T-cell (primary cell): ENCODE data around the gene MRPS31. TPM values are rescaled to one million over a fixed set of nuclear protein-coding genes. Genes with fewer than 3 reads are reported as not detected.

Source experiments
- ATAC-seq, 4 experiments: fragments of 200-7000 bp in 3 of 4; fragments of 150-1000 bp in 1 of 4; cut with Tn5 transposase; replicated peaks in 1 of 4; 1 replicate in 3 of 4; 2 replicates in 1 of 4; pipeline ENCODE4 v1.10.0; 2021; ENCODE audit warnings: moderate library complexity in 3 of 4, mild to moderate bottlenecking in 2 of 4, moderate number of reproducible peaks in 1 of 4
- CTCF ChIA-PET, 2 donors: fragments of 300-600 bp; sonication (Branson Sonifier 250); formaldehyde crosslinking; loops; one replicate each; lab custom pipeline; 2022; ENCODE audit warnings: antibody characterized with exemption in 2 of 2; lab: Charles Lee
- POLR2A ChIA-PET, 2 donors: fragments of 300-600 bp; sonication (Branson Sonifier 250); formaldehyde crosslinking; loops; one replicate each; lab custom pipeline; 2022; ENCODE audit warnings: antibody characterized with exemption in 2 of 2; lab: Charles Lee
- DNase-seq, 35 experiments: peaks; one replicate each; pipeline versions ENCODE4 v3.0.0 to v3.0.0-alpha.2; 2013 to 2023
- H3K27ac ChIP-seq: one replicate; pipeline ENCODE4 v1.5.1; 2013; ENCODE audit warnings: low read length
- H3K27me3 ChIP-seq, 2 experiments: replicated peaks in 1 of 2; 1 replicate in 1 of 2; 2 replicates in 1 of 2; pipeline versions ENCODE4 v1.6.1 to v1.7.0; 2013; ENCODE audit warnings: low read length in 1 of 2, mixed read lengths in 1 of 2; ENCODE audit not compliant: control insufficient read depth in 2 of 2, insufficient read depth in 2 of 2; ENCODE audit errors: extremely low read depth in 1 of 2
- H3K36me3 ChIP-seq, 2 donors: 1 replicate in 1 of 2; 2 replicates in 1 of 2; pipeline versions ENCODE4 v1.6.1 to v1.7.0; 2013; ENCODE audit warnings: low read length in 1 of 2; ENCODE audit not compliant: control insufficient read depth in 2 of 2, insufficient read depth in 1 of 2; ENCODE audit errors: extremely low read depth in 1 of 2
- H3K4me1 ChIP-seq, 2 experiments: 1 replicate in 1 of 2; 2 replicates in 1 of 2; pipeline versions ENCODE4 v1.6.1 to v1.7.0; 2013; ENCODE audit warnings: low read length in 2 of 2, mixed read lengths in 1 of 2; ENCODE audit not compliant: insufficient read depth in 2 of 2, control insufficient read depth in 1 of 2; ENCODE audit errors: extremely low read depth in 1 of 2
- H3K4me3 ChIP-seq, 2 donors: 1 replicate in 1 of 2; 2 replicates in 1 of 2; pipeline versions ENCODE4 v1.5.1 to v1.7.0; 2013; ENCODE audit warnings: mild to moderate bottlenecking in 2 of 2, low read length in 1 of 2, moderate library complexity in 1 of 2; ENCODE audit not compliant: control insufficient read depth in 1 of 2; ENCODE audit errors: extremely low read depth in 1 of 2
- H3K9me3 ChIP-seq: 2 replicates; pipeline ENCODE4 v1.7.0; 2013
- H3K27ac Mint-ChIP-seq, 2 donors: one replicate each; pipeline ENCODE4 v1.8.0; 2020 to 2021; ENCODE audit warnings: mild to moderate bottlenecking in 2 of 2, mixed read lengths in 2 of 2
- H3K27me3 Mint-ChIP-seq, 2 donors: one replicate each; pipeline ENCODE4 v1.8.0; 2021 to 2022; ENCODE audit warnings: mixed read lengths in 2 of 2
- H3K36me3 Mint-ChIP-seq: one replicate; pipeline ENCODE4 v1.8.0; 2021; ENCODE audit warnings: mixed read lengths
- H3K4me1 Mint-ChIP-seq, 3 donors: one replicate each; pipeline ENCODE4 v1.8.0; 2020 to 2022; ENCODE audit warnings: mixed read lengths in 3 of 3, mild to moderate bottlenecking in 1 of 3
- H3K4me3 Mint-ChIP-seq, 3 donors: one replicate each; pipeline ENCODE4 v1.8.0; 2020 to 2022; ENCODE audit warnings: mild to moderate bottlenecking in 3 of 3, mixed read lengths in 3 of 3, moderate library complexity in 3 of 3
- H3K9me3 Mint-ChIP-seq, 3 donors: one replicate each; pipeline ENCODE4 v1.8.0; 2020 to 2022; ENCODE audit warnings: mixed read lengths in 3 of 3
- WGBS: methylation state at CpG from one replicate; pipeline ENCODE4 v1.1.5; 2013; ENCODE audit warnings: missing lambda C conversion rate; ENCODE audit not compliant: insufficient coverage; 5-methylcytosine and 5-hydroxymethylcytosine counted together
- total RNA-seq, 35 experiments: library from RNA in 6 of 35; stranded (reverse) in 6 of 35; fragments of 120-200 nt in 1 of 35; gene quantifications; one replicate each; pipeline versions ENCODE4 v1.2.1 to v1.2.4 and lab custom pipeline; 2013 to 2026

The MRPS31 gene
- total RNA-seq, 5 donors from 2014 or later (not counting 1 experiment from before 2014, with no cell fraction given): 19.2 to 34.4 (median 28.5) TPM

GRCh38 chr13:40692946-40693345 lies 78.0 kb downstream of the MRPS31 start:
- POLR2A ChIA-PET: no interaction called here
- no peaks in the 10 kb centered on the region for H3K9me3 ChIP-seq
- CTCF ChIA-PET: no interaction called here

GRCh38 chr13:40688781-40689180 lies 82.2 kb downstream of the MRPS31 start:
- Mint-ChIP-seq H3K27ac (no peak overlapping the region), H3K36me3 (no peaks in the 10 kb centered on the region), H3K27me3 (no peaks in the 10 kb centered on the region), H3K9me3 (no peaks in the 10 kb centered on the region), H3K4me1 (no peaks in the 10 kb centered on the region), H3K4me3 (no peak overlapping the region)
- ChIA-PET POLR2A (interaction anchor here in 1 of 2 donors (0.6 to 0.7 kb wide), 2 partner anchors 97 to 903 kb away, joined by 3 to 5 read pairs; no protein-coding TSS in a partner anchor), CTCF (interaction anchor here in 1 of 2 donors (0.7 kb wide), 1 partner anchor 125 kb away, joined by 4 read pairs; no protein-coding TSS in a partner anchor)
- DNase-seq (no peak), ATAC-seq (no peak)
- no peak overlapping the region for H3K27ac ChIP-seq
- no peaks in the 10 kb centered on the region for H3K4me1 ChIP-seq
- no peaks in the 10 kb centered on the region for H3K9me3 ChIP-seq
- H3K4me3 ChIP-seq: no peak overlapping the region
- no CpG with 5 or more reads among the region's 3 CpGs for WGBS
- no peaks in the 10 kb centered on the region for H3K27me3 ChIP-seq
- no peaks in the 10 kb centered on the region for H3K36me3 ChIP-seq

More at GRCh38 chr13:40692946-40693345, 78.0 kb downstream of the MRPS31 start:
- H3K27ac ChIP-seq: no peak overlapping the region
- Mint-ChIP-seq H3K4me1 (no peaks in the 10 kb centered on the region), H3K36me3 (no peaks in the 10 kb centered on the region), H3K9me3 (no peaks in the 10 kb centered on the region), H3K4me3 (no peak overlapping the region), H3K27ac (no peak overlapping the region), H3K27me3 (no peaks in the 10 kb centered on the region)
- no peaks in the 10 kb centered on the region for H3K4me1 ChIP-seq
- no peak overlapping the region for H3K4me3 ChIP-seq
- DNase-seq (no peak), ATAC-seq (no peak)
- no peaks in the 10 kb centered on the region for H3K27me3 ChIP-seq
- no peaks in the 10 kb centered on the region for H3K36me3 ChIP-seq
- WGBS: no CpG with 5 or more reads among the region's 2 CpGs

- 44% methylated on average over 2 of the region's 11 CpGs for WGBS
- peaks cover 0 to 9% of the 10 kb centered on the region in 2 experiments for H3K4me1 ChIP-seq
- DNase-seq (peak in 2 of 35 experiments; percentile 17 to 49), ATAC-seq (peak in 1 of 4 experiments; percentile 68)
- Mint-ChIP-seq H3K36me3 (no peaks in the 10 kb centered on the region), H3K27me3 (no peaks in the 10 kb centered on the region), H3K9me3 (no peaks in the 10 kb centered on the region), H3K27ac (no peak overlapping the region), H3K4me3 (peak overlapping the region in 1 of 3 donors; percentile 3), H3K4me1 (peaks cover 13 to 17% (median 13%) of the 10 kb centered on the region in 3 donors)
- no peaks in the 10 kb centered on the region for H3K27me3 ChIP-seq
- H3K4me3 ChIP-seq: no peak overlapping the region
- no peak overlapping the region for H3K27ac ChIP-seq
- ChIA-PET POLR2A (interaction anchor here in 1 of 2 donors (0.6 to 0.7 kb wide), 2 partner anchors 87 to 1042 kb away, joined by 3 to 7 read pairs; no protein-coding TSS in a partner anchor), CTCF (interaction anchor here (0.5 to 2.6 kb wide), 33 partner anchors 9 to 1019 kb away, joined by 3 to 25 read pairs (median 4); no protein-coding TSS in a partner anchor)
- H3K9me3 ChIP-seq: no peaks in the 10 kb centered on the region
- H3K36me3 ChIP-seq: no peaks in the 10 kb centered on the region
Observed at GRCh38 chr13:40682449-40683240, 88.3 kb downstream of the MRPS31 start.

GRCh38 chr13:40681341-40682146 lies 89.4 kb downstream of the MRPS31 start:
- H3K27me3 ChIP-seq: no peaks in the 10 kb centered on the region
- 91% methylated on average over 4 of the region's 7 CpGs for WGBS
- no peaks in the 10 kb centered on the region for H3K36me3 Mint-ChIP-seq
- H3K4me1 ChIP-seq: peaks cover 0 to 9% of the 10 kb centered on the region in 2 experiments
- ChIA-PET CTCF (interaction anchor here (0.6 to 2.6 kb wide), 13 partner anchors 8 to 998 kb away, joined by 3 to 25 read pairs (median 10); no protein-coding TSS in a partner anchor), POLR2A (interaction anchor here in 1 of 2 donors (0.6 to 0.7 kb wide), 3 partner anchors 86 to 1040 kb away, joined by 3 to 7 read pairs (median 3); no protein-coding TSS in a partner anchor)
- H3K4me1 Mint-ChIP-seq: peaks cover 13 to 17% (median 13%) of the 10 kb centered on the region in 3 donors
- H3K9me3 ChIP-seq: no peaks in the 10 kb centered on the region
- H3K36me3 ChIP-seq: no peaks in the 10 kb centered on the region
- no peaks in the 10 kb centered on the region for H3K27me3 Mint-ChIP-seq
- no peak for ATAC-seq
- H3K27ac Mint-ChIP-seq: no peak overlapping the region
- no peak overlapping the region for H3K27ac ChIP-seq
- H3K4me3 ChIP-seq: no peak overlapping the region
- DNase-seq: no peak
- no peak overlapping the region for H3K4me3 Mint-ChIP-seq
- no peaks in the 10 kb centered on the region for H3K9me3 Mint-ChIP-seq

- Mint-ChIP-seq H3K36me3 (no peaks in the 10 kb centered on the region), H3K27me3 (no peaks in the 10 kb centered on the region), H3K4me3 (no peak overlapping the region), H3K27ac (no peak overlapping the region), H3K9me3 (no peaks in the 10 kb centered on the region), H3K4me1 (peaks cover 13 to 17% (median 13%) of the 10 kb centered on the region in 3 donors)
- WGBS: 100% methylated on average over 3 of the region's 7 CpGs
- DNase-seq (no peak), ATAC-seq (no peak)
- POLR2A ChIA-PET: interaction anchor here in 1 of 2 donors (0.6 kb wide), 1 partner anchor 921 kb away, joined by 3 read pairs; no protein-coding TSS in a partner anchor
- Histone ChIP-seq H3K9me3 (no peaks in the 10 kb centered on the region), H3K36me3 (no peaks in the 10 kb centered on the region), H3K27me3 (no peaks in the 10 kb centered on the region), H3K4me1 (peaks cover 0 to 9% of the 10 kb centered on the region in 2 experiments), H3K27ac (no peak overlapping the region), H3K4me3 (no peak overlapping the region)
- CTCF ChIA-PET: interaction anchor here (1.0 to 1.9 kb wide), 6 partner anchors 8 to 997 kb away, joined by 3 to 8 read pairs (median 4); no protein-coding TSS in a partner anchor
Observed at GRCh38 chr13:40680659-40681323, 90.2 kb downstream of the MRPS31 start.
